ENCODE measurements around the gene C1QTNF9B.

DNA sequence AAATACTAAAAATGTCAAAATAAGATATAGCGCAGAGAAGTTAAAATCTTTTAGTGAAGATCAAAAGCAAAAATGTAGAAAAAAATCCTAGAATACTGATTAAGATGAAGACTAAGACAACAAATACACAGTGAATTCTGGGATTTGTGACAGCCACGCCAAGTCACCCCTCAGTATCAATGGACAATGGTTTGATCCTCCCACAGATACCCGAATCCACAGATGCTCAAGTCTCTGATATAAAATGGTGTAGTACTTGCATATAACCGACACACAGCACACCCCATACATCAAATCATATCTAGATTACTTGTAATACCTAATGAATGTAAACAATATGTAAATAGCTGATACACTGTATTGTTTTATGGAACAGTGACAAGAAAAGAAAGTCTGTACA lies 14.0 kb downstream of the C1QTNF9B start:
- no peak for TF ChIP-seq GATA2 (IDR thresholded peaks at IDR 0.05; ENCODE audit: low read depth, low read length)
- no peak for TF ChIP-seq GATA3 (IDR thresholded peaks at IDR 0.05; ENCODE audit: low read depth, low read length)
